Measurements from ENCODE around the gene ROM1. TPM values are rescaled to one million over a fixed set of nuclear protein-coding genes. Genes with fewer than 3 reads are reported as not detected.

ROM1 gene, protein sequence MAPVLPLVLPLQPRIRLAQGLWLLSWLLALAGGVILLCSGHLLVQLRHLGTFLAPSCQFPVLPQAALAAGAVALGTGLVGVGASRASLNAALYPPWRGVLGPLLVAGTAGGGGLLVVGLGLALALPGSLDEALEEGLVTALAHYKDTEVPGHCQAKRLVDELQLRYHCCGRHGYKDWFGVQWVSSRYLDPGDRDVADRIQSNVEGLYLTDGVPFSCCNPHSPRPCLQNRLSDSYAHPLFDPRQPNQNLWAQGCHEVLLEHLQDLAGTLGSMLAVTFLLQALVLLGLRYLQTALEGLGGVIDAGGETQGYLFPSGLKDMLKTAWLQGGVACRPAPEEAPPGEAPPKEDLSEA
- total RNA-seq = 1.7 and 3.5 TPM in 2 replicates

DNA sequence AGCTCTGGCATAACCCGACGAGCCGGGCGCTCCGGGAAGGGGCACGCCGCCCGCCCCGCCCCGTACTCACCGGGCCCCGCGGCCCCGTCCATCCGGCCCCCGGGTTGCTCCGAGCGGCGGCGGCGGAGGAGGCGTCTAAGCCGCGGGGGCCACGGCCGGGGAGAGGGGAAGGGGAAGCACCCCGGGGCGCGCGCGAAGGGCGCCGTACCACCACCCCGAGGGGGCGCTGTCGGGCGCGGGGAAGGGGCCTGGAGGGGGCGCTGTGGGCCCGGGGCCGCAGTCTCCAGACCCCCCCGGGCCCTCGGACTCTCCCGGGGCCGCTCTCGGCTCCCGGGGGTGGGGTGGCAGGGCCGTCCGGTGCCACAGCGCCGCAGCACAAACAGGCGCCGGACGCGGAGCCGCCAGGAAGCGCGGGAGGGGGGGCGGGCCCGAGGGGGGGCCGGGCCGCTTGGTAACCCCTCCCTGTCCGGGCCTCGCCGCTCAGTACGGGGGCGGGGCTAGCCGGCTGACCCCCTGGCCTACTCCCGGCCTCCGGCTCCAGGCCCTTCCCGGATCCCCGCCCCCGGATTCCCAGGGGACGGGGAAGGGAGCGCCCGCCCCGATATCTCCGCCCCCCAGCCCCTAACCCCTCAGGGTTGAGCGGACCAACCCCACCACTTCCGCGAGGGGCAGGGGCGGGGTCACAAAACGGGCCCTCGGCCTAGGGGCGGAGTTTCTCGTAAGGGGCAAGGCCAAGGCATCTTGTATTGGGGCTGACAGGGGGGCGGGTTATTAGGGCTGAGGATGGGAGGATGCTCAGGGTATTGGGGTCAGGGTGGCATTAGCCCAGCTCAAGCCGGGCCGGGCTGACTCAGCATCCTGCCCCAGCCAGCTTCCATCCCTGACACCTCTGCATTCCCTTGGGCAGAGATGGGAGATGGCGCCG is at the start of gene ROM1, which contains the start of gene EML3:
ROM1 (plus strand) TSS at position 892 of the 925 bp plus-strand sequence; CDS start at position 917, 25 bp downstream.
EML3 (minus strand) TSS at position 410 of the 925 bp plus-strand sequence; CDS start at position 92, 318 bp downstream.

DNA sequence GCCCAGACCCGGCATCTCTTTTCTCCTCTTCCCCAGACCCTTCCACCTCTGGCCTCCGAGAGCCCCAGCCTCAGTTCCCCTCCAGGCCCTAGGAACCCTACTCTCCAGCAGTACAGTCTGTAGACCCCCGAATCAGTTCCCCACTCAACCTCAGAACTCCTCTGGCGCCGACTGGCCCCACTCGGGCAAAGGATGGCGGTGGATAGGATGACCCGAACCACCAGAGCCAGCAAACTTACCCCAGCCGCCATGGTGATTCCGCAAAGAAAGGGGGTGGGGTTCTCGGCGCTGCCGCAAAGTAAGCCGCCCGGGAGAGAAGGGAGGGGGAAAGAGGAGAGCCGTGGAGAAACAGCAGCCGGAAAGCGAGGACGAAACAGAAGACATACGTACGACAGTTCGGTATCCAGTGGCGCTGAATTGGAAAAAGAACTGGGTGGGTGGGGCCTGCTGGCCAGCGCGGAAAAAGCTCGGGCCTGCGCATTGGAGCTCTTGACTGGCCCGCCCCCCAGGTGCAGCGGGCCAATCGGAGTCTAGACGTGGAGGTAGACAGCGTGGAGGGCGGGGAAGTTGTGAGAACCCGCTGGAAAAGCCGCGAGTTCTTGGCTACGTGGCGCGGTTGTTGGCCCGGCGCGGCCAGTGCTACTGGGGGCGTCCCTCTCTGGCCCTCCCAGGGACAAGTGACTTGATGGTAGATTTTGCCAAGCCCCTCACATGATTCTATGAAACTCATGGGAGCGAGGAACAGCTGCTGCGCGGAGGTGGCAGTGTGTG is 39.3 kb upstream of the ROM1 start, which contains the start of gene EEF1G:
EEF1G (minus strand) TSS at position 300 of the 771 bp plus-strand sequence; CDS start at position 251, 49 bp downstream.

GRCh38 chr11:62591448-62592145 is 21.5 kb upstream of the ROM1 start, which contains the start of gene TUT1:
Gene TUT1, minus strand, starts transcription at chr11:62591523. Its CDS starts 38 bp downstream, at chr11:62591485.

GRCh38 chr11:62601372-62602140 is 11.5 kb upstream of the ROM1 start, which contains the start of gene MTA2:
Gene MTA2, minus strand, starts transcription at chr11:62601865. Its CDS starts 415 bp downstream, at chr11:62601450.

DNA sequence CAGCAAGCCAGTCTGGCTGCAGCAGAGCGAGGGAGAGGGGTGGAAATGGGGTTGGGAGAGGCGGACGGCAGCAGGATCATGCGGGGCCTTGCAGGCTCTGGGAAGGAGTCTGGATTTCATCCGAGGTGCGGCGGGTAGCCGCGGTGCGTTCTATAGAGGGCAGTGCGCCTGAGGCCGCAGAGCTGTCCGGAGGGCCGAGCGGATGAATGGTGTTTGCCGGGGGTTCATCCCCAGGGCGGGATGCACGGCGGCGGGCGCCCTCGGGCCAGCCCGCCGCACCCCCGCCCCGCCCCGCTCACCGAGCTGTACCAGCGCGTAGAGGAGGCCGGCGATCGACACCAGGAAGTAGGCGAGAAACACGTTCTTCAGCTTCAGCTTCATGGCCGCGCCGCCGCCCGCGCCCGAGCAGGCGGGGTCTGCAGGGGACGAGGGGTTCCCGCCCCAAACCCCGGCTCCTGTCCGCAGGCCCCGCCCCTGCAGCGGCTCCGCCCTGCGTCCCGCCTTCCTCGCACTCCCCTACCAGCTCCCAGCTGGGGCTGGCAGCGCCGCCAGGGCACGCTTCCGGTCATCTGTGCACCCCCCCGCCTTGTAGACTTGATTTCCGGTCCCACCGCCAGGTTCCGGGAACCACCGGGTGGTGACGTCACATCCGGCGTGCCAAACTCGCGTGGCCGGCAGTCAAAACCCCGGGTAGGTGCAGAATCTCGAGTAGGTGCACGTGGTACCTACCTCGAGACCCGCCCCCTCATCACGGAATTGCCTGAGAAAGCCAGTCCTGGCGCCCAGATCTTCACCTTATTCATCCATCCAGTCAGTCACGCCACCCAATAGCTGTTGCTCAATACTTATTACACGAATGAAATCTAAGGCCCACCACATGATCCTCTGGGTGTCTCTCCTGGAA is 8.8 kb downstream of the ROM1 start, which contains the start of gene B3GAT3:
B3GAT3 (minus strand) TSS at position 420 of the 904 bp plus-strand sequence; CDS start at position 381, 39 bp downstream.

GRCh38 chr11:62645946-62646824 is 33.1 kb downstream of the ROM1 start, which contains the start of gene GANAB:
Gene GANAB, minus strand, starts transcription at chr11:62646613. Its CDS starts 14 bp downstream, at chr11:62646599.

Other genes starting within 250 kb of the ROM1 start
- gene SCGB1A1, start 194.2 kb upstream of the ROM1 start, total RNA-seq = not detected in 2 replicates
- 386 and 487 TPM in 2 replicates for gene AHNAK, start 66.5 kb upstream of the ROM1 start, total RNA-seq
- gene EEF1G, start 39.4 kb upstream of the ROM1 start, total RNA-seq = 2,164 and 2,188 TPM in 2 replicates
- gene TUT1, start 21.7 kb upstream of the ROM1 start, total RNA-seq = 10.3 and 12.6 TPM in 2 replicates
- 126 and 159 TPM in 2 replicates for gene MTA2, start 11.4 kb upstream of the ROM1 start, total RNA-seq
- gene EML3, start 482 bp upstream of the ROM1 start, total RNA-seq = 20.8 and 25.4 TPM in 2 replicates
- gene B3GAT3, start 8.7 kb downstream of the ROM1 start, total RNA-seq = 30.2 and 30.4 TPM in 2 replicates
- 146 and 160 TPM in 2 replicates for gene GANAB, start 33.4 kb downstream of the ROM1 start, total RNA-seq
- 30.6 and 31.7 TPM in 2 replicates for gene INTS5, start 40.0 kb downstream of the ROM1 start, total RNA-seq
- 85.8 and 91.6 TPM in 2 replicates for gene C11orf98, start 52.0 kb downstream of the ROM1 start, total RNA-seq
- gene CSKMT, start 52.1 kb downstream of the ROM1 start, total RNA-seq = 9.3 and 14.3 TPM in 2 replicates
- gene UQCC3, start 58.4 kb downstream of the ROM1 start, total RNA-seq = 18.9 and 26.7 TPM in 2 replicates
- gene LBHD1, start 59.0 kb downstream of the ROM1 start, total RNA-seq = 2.3 and 5.2 TPM in 2 replicates
- 122 and 144 TPM in 2 replicates for gene UBXN1, start 65.8 kb downstream of the ROM1 start, total RNA-seq
- 0.09 and 0.28 TPM in 2 replicates for gene LRRN4CL, start 76.3 kb downstream of the ROM1 start, total RNA-seq
- gene BSCL2, start 94.2 kb downstream of the ROM1 start, total RNA-seq = 59.5 and 69.4 TPM in 2 replicates
- not detected in 2 replicates for gene GNG3, start 94.4 kb downstream of the ROM1 start, total RNA-seq
- gene HNRNPUL2, start 114.2 kb downstream of the ROM1 start, total RNA-seq = 9.7 and 12.8 TPM in 2 replicates
- 10.0 and 17.7 TPM in 2 replicates for gene TTC9C, start 115.2 kb downstream of the ROM1 start, total RNA-seq
- gene ZBTB3, start 140.9 kb downstream of the ROM1 start, total RNA-seq = 4.2 and 10.2 TPM in 2 replicates
- gene POLR2G, start 148.3 kb downstream of the ROM1 start, total RNA-seq = 115 and 116 TPM in 2 replicates
- gene TAF6L, start 158.1 kb downstream of the ROM1 start, total RNA-seq = 18.2 and 18.3 TPM in 2 replicates
- gene TMEM179B, start 174.1 kb downstream of the ROM1 start, total RNA-seq = 56.6 and 63.5 TPM in 2 replicates
- 23.5 and 27.9 TPM in 2 replicates for gene TMEM223, start 178.7 kb downstream of the ROM1 start, total RNA-seq
- 33.6 and 34.0 TPM in 2 replicates for gene NXF1, start 192.2 kb downstream of the ROM1 start, total RNA-seq
- 18.2 and 25.3 TPM in 2 replicates for gene STX5, start 218.8 kb downstream of the ROM1 start, total RNA-seq
- gene TEX54, start 219.6 kb downstream of the ROM1 start, total RNA-seq = not detected in 2 replicates
- 67.6 and 70.5 TPM in 2 replicates for gene WDR74, start 226.3 kb downstream of the ROM1 start, total RNA-seq